HG03442 (cell line): ENCODE data around the gene TSPAN3.

Experiments
- ATAC-seq: cut with Tn5 transposase; IDR thresholded peaks from one replicate; pipeline ENCODE4 v1.9.1; 2021; ENCODE audit warnings: mild to moderate bottlenecking, moderate library complexity; ENCODE audit not compliant: unreplicated experiment

TSPAN3 gene

GRCh38 chr15:77035584-77035983 is 35.3 kb downstream of the TSPAN3 start:
- ATAC-seq = no peak

- ATAC-seq = no peak
Measured at GRCh38 chr15:77034695-77035489, 36.0 kb downstream of the TSPAN3 start.

DNA sequence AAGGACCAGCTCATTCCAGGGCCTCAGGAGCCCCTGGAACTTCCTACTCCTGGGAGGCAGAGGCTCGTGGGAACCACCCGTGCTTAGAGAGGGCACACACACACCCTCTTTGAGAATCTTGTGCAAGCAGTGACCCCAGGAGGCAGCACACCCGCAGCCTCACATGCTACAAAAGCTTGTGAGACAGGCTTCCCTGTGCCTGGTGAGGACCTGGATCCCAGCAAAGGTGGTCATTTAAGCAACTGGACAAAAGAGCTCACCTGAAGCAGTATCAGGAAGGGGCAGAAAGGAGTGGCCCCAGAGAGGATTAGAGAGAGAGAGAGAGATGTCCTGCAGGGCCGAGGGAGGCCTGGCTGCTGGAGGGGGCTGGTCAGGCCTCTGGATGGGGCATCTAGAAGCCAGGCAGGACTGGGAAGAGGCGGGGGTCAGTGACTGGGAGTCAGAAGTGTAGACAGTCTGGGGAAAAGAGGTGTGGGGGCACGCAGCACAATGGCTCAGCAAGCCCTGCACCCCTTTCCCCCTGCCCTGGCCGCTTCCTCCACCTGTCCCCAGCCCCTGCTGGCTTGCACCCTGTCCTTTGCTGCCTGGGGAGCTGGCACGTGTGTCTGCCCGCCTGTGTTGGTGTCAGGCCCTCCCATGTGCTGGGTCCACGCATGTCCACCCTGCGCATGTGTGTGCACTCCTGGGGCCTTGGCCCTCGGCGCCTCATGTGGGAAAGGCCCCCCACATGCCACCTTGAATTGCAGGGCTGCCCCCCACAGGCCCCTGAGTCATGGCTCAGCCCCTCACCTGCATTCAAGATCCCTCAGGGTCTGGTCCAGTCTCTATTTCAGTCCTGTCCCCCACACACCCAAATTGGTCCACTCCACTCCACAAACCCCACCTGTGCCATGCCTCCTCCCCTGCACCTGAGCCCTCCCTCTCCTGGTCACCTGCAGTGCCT is 36.9 kb downstream of the TSPAN3 start:
- ATAC-seq = no peak

- ATAC-seq = no peak
Measured at GRCh38 chr15:77033417-77033728, 37.5 kb downstream of the TSPAN3 start.

- ATAC-seq = no peak
Measured at GRCh38 chr15:77032647-77033416, 38.1 kb downstream of the TSPAN3 start.

- ATAC-seq = no peak
Measured at GRCh38 chr15:77032052-77032646, 38.8 kb downstream of the TSPAN3 start.

- no peak for ATAC-seq
Measured at GRCh38 chr15:77031376-77032050, 39.4 kb downstream of the TSPAN3 start.

DNA sequence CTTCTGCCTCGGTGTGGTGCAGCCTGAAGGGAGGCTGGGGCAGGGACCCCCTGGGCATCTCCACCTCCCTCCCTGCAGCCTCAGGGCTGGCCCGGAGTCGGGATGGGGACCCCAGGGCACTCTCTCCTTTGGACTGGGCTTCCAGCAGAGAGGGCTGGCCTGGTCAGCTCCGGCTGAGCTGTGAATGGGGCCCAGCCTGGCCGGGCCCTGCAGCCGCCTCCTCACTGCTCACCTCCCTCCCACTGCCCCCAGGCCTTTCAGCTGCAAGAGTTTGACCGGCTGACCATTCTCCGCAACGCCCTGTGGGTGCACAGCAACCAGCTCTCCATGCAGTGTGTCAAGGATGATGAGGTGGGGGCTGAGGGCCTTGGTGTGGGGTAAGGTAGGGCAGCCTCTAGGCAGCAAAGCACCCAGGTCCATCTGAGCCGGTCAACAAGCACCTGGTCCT is 40.0 kb downstream of the TSPAN3 start:
- no peak for ATAC-seq

DNA sequence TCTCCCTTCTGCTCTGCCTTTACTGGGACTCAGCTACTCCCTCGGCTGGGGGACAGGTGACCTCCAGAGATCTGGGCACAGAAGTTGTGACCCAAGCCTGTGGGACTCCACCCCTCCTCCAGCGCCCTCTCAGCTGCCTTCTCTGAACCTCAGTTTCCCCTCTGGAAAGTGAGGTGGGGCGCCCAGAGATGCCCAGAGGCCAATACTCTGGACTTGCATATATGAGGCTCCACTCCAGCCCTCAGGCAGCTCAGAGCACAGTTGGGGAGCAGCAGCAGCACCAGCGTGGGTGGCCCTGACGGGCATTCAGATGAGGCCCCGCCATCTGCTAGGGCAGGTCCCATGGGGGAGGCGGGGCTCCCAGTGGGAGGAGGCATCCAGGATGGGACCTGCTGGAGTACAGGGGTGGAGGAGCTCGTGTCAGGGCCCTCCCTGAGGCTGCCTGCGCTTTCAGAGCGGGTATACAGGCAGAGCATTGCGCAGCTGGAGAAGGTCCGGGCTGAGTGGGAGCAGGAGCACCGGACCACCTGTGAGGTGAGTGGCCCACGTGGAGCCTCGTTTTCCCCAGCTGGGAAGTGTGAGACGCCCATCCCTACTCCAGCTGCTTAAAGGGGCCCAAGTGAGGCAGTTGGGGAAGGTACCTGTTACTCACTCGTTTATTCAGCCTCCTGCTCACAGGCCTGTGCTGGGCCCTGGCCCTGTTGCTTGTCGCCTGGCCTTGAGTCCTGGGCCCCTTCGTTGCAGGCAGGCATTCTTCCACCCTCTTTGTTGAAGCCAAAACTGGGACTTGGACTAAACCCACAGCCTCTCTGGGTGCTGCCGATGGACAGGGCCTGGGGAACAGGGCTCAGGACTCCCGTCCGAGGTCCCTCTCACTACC is 40.6 kb downstream of the TSPAN3 start:
- no peak for ATAC-seq

DNA sequence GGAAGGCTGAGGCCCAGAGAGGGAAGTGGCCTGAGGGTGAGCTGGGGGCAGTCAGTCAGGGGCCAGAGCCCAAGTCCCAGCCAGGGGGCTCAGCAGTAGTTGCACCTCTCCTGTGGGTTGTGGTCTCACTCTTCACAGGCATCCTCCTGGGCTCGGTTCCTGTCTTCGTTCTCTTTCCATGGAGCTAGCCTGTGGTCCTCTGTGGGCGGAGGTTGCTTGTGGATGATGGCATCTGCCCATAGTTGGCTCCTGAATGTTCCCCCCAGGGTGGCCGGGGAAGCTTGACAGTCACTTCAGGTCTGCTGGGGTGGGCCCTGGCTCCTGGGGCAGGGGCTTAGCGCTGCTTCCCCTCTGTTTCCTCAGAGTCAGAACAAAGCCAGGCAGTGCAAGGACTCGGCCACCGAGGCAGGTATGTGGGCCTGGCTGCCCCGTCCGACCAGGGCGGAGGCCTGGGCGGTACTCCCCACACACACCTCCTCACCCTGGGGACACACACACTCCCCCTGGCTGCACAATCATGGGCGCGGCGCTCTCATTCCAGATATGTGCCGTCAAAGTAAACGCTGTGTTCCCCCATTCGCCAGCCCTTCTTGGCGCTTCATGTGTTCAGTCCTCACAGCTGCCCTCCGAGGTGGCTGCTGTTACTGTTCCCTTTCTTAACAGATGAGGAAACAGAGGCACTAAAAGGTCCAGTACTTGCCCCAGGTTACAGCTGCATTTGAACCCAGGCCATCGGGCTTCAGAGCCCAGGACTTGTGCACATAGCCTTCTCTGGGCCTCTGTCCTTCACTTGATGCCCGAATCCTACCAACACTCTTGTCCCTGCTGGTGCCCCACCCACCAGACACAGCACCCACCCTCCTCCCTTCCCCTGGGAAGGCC is 41.5 kb downstream of the TSPAN3 start:
- no peak for ATAC-seq

GRCh38 chr15:77028451-77029165 is 42.3 kb downstream of the TSPAN3 start:
- no peak for ATAC-seq

- no peak for ATAC-seq
Measured at GRCh38 chr15:77027697-77028450, 43.0 kb downstream of the TSPAN3 start.

DNA sequence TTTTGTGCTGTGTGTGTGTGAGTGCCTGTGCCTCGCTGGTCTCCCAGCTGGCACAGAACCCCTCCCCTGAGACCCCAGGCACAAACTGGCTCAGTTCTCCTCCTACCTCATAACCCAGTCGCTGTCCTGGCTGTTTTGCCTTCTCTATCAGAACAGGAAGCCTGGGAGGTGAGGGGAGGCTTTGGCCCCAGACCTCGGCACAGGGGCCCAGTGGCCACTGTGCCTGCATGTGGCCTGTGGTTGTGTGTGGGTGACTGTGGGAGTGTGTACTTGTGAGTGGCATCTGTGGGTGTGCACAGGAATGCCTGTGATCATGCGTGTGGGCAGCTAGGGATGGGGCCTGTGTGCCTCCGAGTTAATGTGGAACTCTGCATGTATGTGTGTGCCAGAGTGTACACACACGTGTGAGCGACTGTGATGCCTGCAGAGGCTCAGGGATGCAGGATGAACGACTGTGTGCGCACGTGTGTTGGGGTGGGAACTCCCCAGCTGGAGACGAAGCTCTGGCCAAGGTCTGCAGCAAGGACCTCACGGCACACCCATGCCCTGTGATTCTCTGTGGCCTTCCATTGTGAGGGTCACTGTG is 43.7 kb downstream of the TSPAN3 start:
- no peak for ATAC-seq

DNA sequence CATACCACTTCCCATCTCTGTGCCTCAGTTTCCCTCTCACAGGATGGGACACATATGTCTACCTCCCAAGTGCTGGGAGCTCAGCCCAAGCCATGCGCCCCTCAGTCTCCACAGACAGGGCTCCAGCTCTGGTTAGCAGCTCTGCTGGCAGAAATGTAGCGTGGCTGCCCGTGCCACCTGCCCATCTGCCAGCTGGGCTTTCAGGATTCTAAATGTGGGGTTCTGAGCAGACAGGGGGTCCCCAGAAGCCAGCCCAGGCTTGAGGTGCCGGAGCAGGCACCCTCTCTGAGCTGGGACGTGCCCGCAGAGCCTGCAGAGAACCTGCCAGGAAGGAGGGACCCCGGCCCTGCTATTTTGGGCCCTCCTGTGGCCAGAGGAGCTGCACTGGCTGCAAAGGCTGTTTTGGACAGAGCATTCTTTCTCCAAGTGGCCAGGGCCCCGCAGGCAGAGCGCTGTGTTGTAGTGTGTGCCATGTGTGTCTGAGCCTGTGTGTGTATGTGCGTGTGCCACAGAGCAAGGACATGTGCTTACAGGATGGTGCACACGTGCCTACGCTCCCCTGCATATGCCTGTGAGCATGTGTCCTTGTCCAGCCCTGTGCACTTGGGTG is 44.3 kb downstream of the TSPAN3 start:
- no peak for ATAC-seq

- ATAC-seq = no peak
Measured at GRCh38 chr15:77025941-77026411, 44.9 kb downstream of the TSPAN3 start.
